ENCODE data around the gene TPBGL. TPM values are rescaled to one million over a fixed set of nuclear protein-coding genes. Genes with fewer than 3 reads are reported as not detected.

The TPBGL gene
- total RNA-seq, 2 experiments from 2014 or later, result 0.18 to 0.20 TPM

- Mint-ChIP-seq H3K4me1 (ENCODE audit: low read depth) (peaks cover 10% of the 10 kb centered on the region), H3K27me3 (peaks cover 26% of the 10 kb centered on the region), H3K36me3 (ENCODE audit: low read depth) (no peaks in the 10 kb centered on the region), H3K9me3 (no peaks in the 10 kb centered on the region), H3K27ac (no peak overlapping the region), H3K4me3 (no peak overlapping the region)
- intact Hi-C loops (cut with micrococcal nuclease), result no loop called here
- ATAC-seq (no peak), DNase-seq (no peak)
- no peak for TF ChIP-seq CTCF (IDR thresholded peaks at IDR 0.05)
- CTCF ChIA-PET, result interaction anchor here (1.5 to 19.6 kb wide), 4 partner anchors 10 to 283 kb away, joined by 3 to 663 read pairs (median 24); partner anchors contain the start of gene SLCO2B1
- POLR2A ChIA-PET, result interaction anchor here (1.5 kb wide), 1 partner anchor 15 kb away, joined by 4 read pairs; no protein-coding TSS in a partner anchor
These were observed 1.8 kb upstream of the TPBGL start for GRCh38 chr11:75238595-75239440.

GRCh38 chr11:75239531-75240290, 863 bp upstream of the TPBGL start:
- peaks cover 10% of the 10 kb centered on the region for H3K4me1 Mint-ChIP-seq (ENCODE audit: low read depth)
- H3K9me3 Mint-ChIP-seq, result no peaks in the 10 kb centered on the region
- intact Hi-C loops (cut with micrococcal nuclease), result no loop called here
- H3K27me3 Mint-ChIP-seq, result peaks cover 29% of the 10 kb centered on the region
- no peak for TF ChIP-seq CTCF (IDR thresholded peaks at IDR 0.05)
- ATAC-seq (no peak), DNase-seq (no peak)
- POLR2A ChIA-PET, result interaction anchor here (1.4 to 1.5 kb wide), 2 partner anchors 13 to 16 kb away, joined by 4 to 6 read pairs; no protein-coding TSS in a partner anchor
- H3K27ac Mint-ChIP-seq, result no peak overlapping the region
- H3K4me3 Mint-ChIP-seq, result peak overlapping the region; percentile 71
- CTCF ChIA-PET, result interaction anchor here (1.5 to 19.6 kb wide), 7 partner anchors 9 to 284 kb away, joined by 3 to 663 read pairs (median 18); partner anchors contain the start of gene SLCO2B1
- H3K36me3 Mint-ChIP-seq (ENCODE audit: low read depth), result no peaks in the 10 kb centered on the region

- intact Hi-C loops (cut with micrococcal nuclease), result no loop called here
- ChIA-PET POLR2A (interaction anchor here (1.0 to 2.6 kb wide), 7 partner anchors 10 to 160 kb away, joined by 3 to 15 read pairs (median 4); no protein-coding TSS in a partner anchor), CTCF (interaction anchor here (0.7 to 19.6 kb wide), 55 partner anchors 8 to 487 kb away, joined by 3 to 663 read pairs (median 5); partner anchors contain the start of genes NEU3, RPS3 and SLCO2B1)
- peak overlapping the region; percentile 62 for H3K4me3 Mint-ChIP-seq
- H3K36me3 Mint-ChIP-seq (ENCODE audit: low read depth), result no peaks in the 10 kb centered on the region
- peaks cover 10% of the 10 kb centered on the region for H3K4me1 Mint-ChIP-seq (ENCODE audit: low read depth)
- peak; percentile 95 for ATAC-seq
- peaks cover 29% of the 10 kb centered on the region for H3K27me3 Mint-ChIP-seq
- H3K9me3 Mint-ChIP-seq, result no peaks in the 10 kb centered on the region
- TF ChIP-seq CTCF (IDR thresholded peaks at IDR 0.05), result peak; percentile 92
- peak; percentile 83 for DNase-seq
- H3K27ac Mint-ChIP-seq, result no peak overlapping the region
These were observed 697 bp downstream of the TPBGL start for GRCh38 chr11:75241036-75241905.

- POLR2A ChIA-PET, result interaction anchor here (0.5 to 2.6 kb wide), 10 partner anchors 9 to 159 kb away, joined by 3 to 15 read pairs (median 3); no protein-coding TSS in a partner anchor
- intact Hi-C loops (cut with micrococcal nuclease), result no loop called here
- Mint-ChIP-seq H3K36me3 (ENCODE audit: low read depth) (no peaks in the 10 kb centered on the region), H3K4me3 (peak overlapping the region; percentile 67), H3K27me3 (peaks cover 26% of the 10 kb centered on the region), H3K9me3 (no peaks in the 10 kb centered on the region), H3K4me1 (ENCODE audit: low read depth) (peaks cover 10% of the 10 kb centered on the region), H3K27ac (no peak overlapping the region)
- no peak for DNase-seq
- CTCF ChIA-PET, result interaction anchor here (0.6 to 19.6 kb wide), 49 partner anchors 8 to 488 kb away, joined by 3 to 663 read pairs (median 5); partner anchors contain the start of genes NEU3, RPS3 and SLCO2B1
- peak; percentile 35 for ATAC-seq
- TF ChIP-seq CTCF (IDR thresholded peaks at IDR 0.05), result peak; percentile 31
These were observed 1.5 kb downstream of the TPBGL start for GRCh38 chr11:75241906-75242644.

Measured in activated CD8-positive, alpha-beta T cell treated with anti-CD3 and anti-CD28 coated beads for 36 hours (primary cell).